Esophagus muscularis mucosa (tissue), 4 donors: ENCODE results near the gene LARP4B. TPM values are rescaled to one million over a fixed set of nuclear protein-coding genes. Genes with fewer than 3 reads are reported as not detected.

Source experiments
- DNase-seq: peaks from one replicate; pipeline ENCODE4 v3.0.0-alpha.2; 2017; ENCODE audit errors: extremely low spot score
- H3K27ac ChIP-seq, 4 donors: fragments of 200-600 bp; sonication (generic); replicated peaks in 1 of 4; 1 replicate in 3 of 4; 2 replicates in 1 of 4; pipeline ENCODE4 v1.5.1; 2016 to 2019; ENCODE audit warnings: mild to moderate bottlenecking in 1 of 4
- H3K27me3 ChIP-seq, 4 donors: fragments of 200-600 bp; sonication (generic); one replicate each; pipeline versions ENCODE4 v1.5.1 to v1.6.0; 2016 to 2019
- H3K36me3 ChIP-seq, 4 donors: fragments of 200-600 bp; sonication (generic); one replicate each; pipeline ENCODE4 v1.5.1; 2016 to 2019
- H3K4me1 ChIP-seq, 4 donors: fragments of 200-600 bp; sonication (generic); one replicate each; pipeline ENCODE4 v1.5.1; 2016 to 2019
- H3K4me3 ChIP-seq, 4 donors: fragments of 200-600 bp; sonication (generic); 1 replicate in 2 of 4; 2 replicates in 2 of 4; pipeline ENCODE4 v1.5.1; 2016 to 2019; ENCODE audit warnings: mild to moderate bottlenecking in 4 of 4, moderate library complexity in 1 of 4
- H3K9me3 ChIP-seq, 4 donors: fragments of 200-600 bp; sonication (generic); 1 replicate in 3 of 4; 2 replicates in 1 of 4; pipeline ENCODE4 v1.5.1; 2016 to 2019
- EP300 ChIP-seq: sonication (generic); formaldehyde crosslinking; IDR thresholded peaks from one replicate; pipeline ENCODE4 v1.6.1; 2017; ENCODE audit warnings: antibody characterized with exemption
- POLR2A ChIP-seq: fragments of 450-650 bp; IDR thresholded peaks from one replicate; pipeline ENCODE4 v1.6.1; 2017; ENCODE audit warnings: antibody characterized with exemption, moderate library complexity, mild to moderate bottlenecking, low read depth
- POLR2AphosphoS5 ChIP-seq, 2 donors: sonication (generic); formaldehyde crosslinking; IDR thresholded peaks; one replicate each; pipeline ENCODE4 v1.6.1; 2017; ENCODE audit warnings: antibody characterized with exemption in 2 of 2
- WGBS: methylation state at CpG from one replicate; pipeline ENCODE4 v1.1.5; 2018; 5-methylcytosine and 5-hydroxymethylcytosine counted together
- intact Hi-C: fragments of 100-400 bp; cut with DNase I; formaldehyde crosslinking; loops from one replicate; pipeline ENCODE4 v1.15.1; 2023
- total RNA-seq, 4 donors: library from RNA; depleted of rRNA; stranded (reverse); fragments of >200 nt; gene quantifications; one replicate each; pipeline versions ENCODE4 v1.1.0 to v1.2.1, GENCODE V29; 2016
- TF ChIP-seq, protein P1 (sequence below), 3 experiments: fragments of 200-600 bp in 2 of 3; fragments of 450-650 bp in 1 of 3; sonication (generic) in 2 of 3; IDR thresholded peaks; one replicate each; pipeline ENCODE4 v1.5.1; 2017 to 2019; ENCODE audit warnings: antibody characterized with exemption in 3 of 3, mild to moderate bottlenecking in 2 of 3, moderate library complexity in 1 of 3

The LARP4B gene
- total RNA-seq, 4 donors from 2014 or later = 35.6 to 43.1 (median 38.2) TPM

DNA sequence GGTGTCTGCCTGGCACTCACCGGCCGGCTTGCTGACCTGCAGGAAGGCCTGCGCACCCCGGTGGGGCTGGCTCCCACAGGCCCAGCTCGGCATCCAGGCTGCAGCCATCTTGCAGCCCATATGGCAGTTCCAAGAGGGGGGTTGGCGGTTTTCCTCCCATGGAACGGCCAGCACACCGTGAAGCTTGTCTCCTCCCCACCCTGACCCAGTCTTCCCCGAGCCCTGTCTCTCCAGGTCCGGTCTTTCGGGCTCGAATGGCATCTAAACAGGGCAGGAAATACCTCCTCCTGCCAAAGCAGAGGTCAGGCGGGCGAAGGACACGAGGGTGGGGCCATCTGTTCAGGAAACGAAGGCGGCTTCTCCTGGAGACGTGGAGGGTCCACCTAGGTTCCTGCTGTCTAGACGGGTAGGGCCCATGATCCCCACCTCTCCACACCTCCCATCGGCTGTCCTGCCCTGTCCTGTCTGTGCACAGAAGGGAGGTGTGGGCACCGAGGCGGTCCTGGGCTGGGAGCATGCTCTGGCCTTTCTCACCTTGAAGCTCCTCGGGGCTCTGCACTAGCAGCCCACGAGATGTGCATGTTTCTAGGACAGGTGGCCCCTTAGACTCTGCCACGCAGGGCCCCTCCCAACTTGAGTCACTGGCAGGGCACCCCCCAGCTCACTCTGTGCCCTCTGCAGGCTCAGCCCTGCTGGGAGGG, 128.3 kb downstream of the LARP4B start:
- WGBS = 86% methylated on average over 14 of the region's 25 CpGs
- peaks cover 13 to 30% (median 22%) of the 10 kb centered on the region in 4 donors for H3K36me3 ChIP-seq
- no peaks in the 10 kb centered on the region for H3K27me3 ChIP-seq
- H3K27ac ChIP-seq = no peak overlapping the region
- peaks cover 0 to 13% (median 9%) of the 10 kb centered on the region in 4 donors for H3K4me1 ChIP-seq
- intact Hi-C loops = no loop called here
- H3K4me3 ChIP-seq = no peak overlapping the region
- no peak for DNase-seq
- no peaks in the 10 kb centered on the region for H3K9me3 ChIP-seq
- TF ChIP-seq EP300 (no peak), POLR2A (no peak), POLR2AphosphoS5 (IDR thresholded peaks at IDR 0.05) (no peak)
- TF ChIP-seq, protein P1, sequence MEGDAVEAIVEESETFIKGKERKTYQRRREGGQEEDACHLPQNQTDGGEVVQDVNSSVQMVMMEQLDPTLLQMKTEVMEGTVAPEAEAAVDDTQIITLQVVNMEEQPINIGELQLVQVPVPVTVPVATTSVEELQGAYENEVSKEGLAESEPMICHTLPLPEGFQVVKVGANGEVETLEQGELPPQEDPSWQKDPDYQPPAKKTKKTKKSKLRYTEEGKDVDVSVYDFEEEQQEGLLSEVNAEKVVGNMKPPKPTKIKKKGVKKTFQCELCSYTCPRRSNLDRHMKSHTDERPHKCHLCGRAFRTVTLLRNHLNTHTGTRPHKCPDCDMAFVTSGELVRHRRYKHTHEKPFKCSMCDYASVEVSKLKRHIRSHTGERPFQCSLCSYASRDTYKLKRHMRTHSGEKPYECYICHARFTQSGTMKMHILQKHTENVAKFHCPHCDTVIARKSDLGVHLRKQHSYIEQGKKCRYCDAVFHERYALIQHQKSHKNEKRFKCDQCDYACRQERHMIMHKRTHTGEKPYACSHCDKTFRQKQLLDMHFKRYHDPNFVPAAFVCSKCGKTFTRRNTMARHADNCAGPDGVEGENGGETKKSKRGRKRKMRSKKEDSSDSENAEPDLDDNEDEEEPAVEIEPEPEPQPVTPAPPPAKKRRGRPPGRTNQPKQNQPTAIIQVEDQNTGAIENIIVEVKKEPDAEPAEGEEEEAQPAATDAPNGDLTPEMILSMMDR (IDR thresholded peaks at IDR 0.05) = no peak

DNA sequence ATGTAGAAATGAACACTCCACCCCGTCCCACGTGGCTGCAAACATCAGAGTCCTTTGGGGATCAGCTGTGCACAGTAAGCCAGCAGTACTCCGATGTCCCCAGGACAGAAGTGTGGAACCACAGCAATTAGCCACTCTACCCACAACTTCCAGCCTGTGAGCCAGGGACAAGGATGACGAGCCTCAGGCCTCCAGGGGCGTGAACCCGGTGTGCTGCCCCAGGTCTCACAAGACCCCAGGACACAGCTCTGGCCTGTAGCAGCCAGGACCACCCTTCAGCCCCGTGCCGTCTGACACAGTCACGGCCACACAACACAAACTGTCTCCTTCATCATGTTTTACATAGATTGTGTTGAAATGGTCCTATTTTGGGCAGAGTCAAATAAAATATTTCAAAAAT, 129.0 kb downstream of the LARP4B start:
- TF ChIP-seq EP300 (no peak), POLR2AphosphoS5 (IDR thresholded peaks at IDR 0.05) (no peak), POLR2A (no peak)
- TF ChIP-seq, protein P1 (IDR thresholded peaks at IDR 0.05) = no peak
- Histone ChIP-seq H3K4me1 (peaks cover 0 to 13% (median 9%) of the 10 kb centered on the region in 4 donors), H3K27me3 (no peaks in the 10 kb centered on the region), H3K9me3 (no peaks in the 10 kb centered on the region), H3K27ac (no peak overlapping the region), H3K36me3 (peaks cover 9 to 23% (median 15%) of the 10 kb centered on the region in 4 donors), H3K4me3 (no peak overlapping the region)
- DNase-seq = no peak
- 97% methylated on average over 9 of the region's 9 CpGs for WGBS
- intact Hi-C loops = no loop called here

DNA sequence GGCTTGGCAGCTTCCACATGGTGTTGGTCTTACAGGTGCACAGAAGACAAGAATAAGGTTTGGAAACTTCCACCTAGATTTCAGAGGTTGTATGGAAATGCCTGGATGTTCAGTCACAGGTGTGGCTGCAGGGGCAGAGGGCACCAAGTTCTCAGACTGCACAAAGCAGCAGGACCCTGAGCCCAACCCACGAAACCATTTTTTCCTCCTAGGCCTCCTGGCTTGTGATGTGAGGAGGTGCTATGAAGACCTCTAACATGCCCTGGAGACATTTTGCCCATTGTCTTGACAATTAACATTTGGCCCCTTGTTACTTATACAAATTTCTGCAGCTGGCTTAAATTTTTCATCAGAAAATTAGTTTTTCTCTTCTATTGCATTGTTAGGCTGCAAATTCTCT, 134.3 kb downstream of the LARP4B start:
- Histone ChIP-seq H3K27me3 (no peaks in the 10 kb centered on the region), H3K27ac (no peak overlapping the region), H3K4me1 (no peaks in the 10 kb centered on the region), H3K36me3 (no peaks in the 10 kb centered on the region), H3K9me3 (no peaks in the 10 kb centered on the region), H3K4me3 (no peak overlapping the region)
- no peak for TF ChIP-seq POLR2A
- TF ChIP-seq EP300 = no peak
- TF ChIP-seq, protein P1 (IDR thresholded peaks at IDR 0.05) = no peak
- TF ChIP-seq POLR2AphosphoS5 (IDR thresholded peaks at IDR 0.05) = no peak
- intact Hi-C loops = no loop called here
- 93% methylated on average over 1 of the region's 1 CpG for WGBS
- no peak for DNase-seq

DNA sequence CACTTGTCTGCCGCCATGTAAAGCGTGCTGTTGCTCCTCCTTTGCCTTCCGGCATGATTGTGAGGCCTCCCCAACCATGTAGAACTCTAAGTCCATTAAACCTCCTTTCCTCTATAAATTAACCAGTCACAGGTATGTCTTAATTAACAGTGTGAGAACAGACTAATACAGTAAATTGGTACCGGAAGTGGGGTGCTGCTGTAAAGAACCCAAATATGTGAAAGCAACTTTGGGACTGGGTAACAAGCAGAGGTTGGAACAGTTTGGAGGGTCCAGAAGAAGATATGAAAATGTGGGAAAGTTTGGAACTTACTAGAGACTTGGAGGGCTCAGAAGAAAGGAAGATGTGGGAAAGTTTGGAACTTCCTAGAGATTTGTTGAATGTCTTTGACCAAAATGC, 135.3 kb downstream of the LARP4B start:
- H3K27me3 ChIP-seq = no peaks in the 10 kb centered on the region
- H3K4me3 ChIP-seq = no peak overlapping the region
- no peak for DNase-seq
- no peaks in the 10 kb centered on the region for H3K36me3 ChIP-seq
- WGBS = 74% methylated on average over 4 of the region's 4 CpGs
- H3K9me3 ChIP-seq = no peaks in the 10 kb centered on the region
- no peak overlapping the region for H3K27ac ChIP-seq
- TF ChIP-seq POLR2AphosphoS5 (IDR thresholded peaks at IDR 0.05) (no peak), EP300 (no peak), POLR2A (no peak)
- TF ChIP-seq, protein P1 (IDR thresholded peaks at IDR 0.05) = no peak
- H3K4me1 ChIP-seq = no peaks in the 10 kb centered on the region
- intact Hi-C loops = no loop called here
